ENCODE data around the gene NBPF1.
"Not testable (repeated sequence)": the region's sequence is repeated elsewhere in the genome, so short reads cannot be mapped to it uniquely, and the experiment has no call there.

Gene NBPF1

GRCh38 chr1:16613185-16614147 is at the start of gene NBPF1:
Gene NBPF1, minus strand, starts transcription at chr1:16613564.
- peak; percentile 92 to 100 (median 99) for DNase-seq

GRCh38 chr1:16658234-16658633 is 44.9 kb upstream of the NBPF1 start:
- DNase-seq, result not testable (repeated sequence)

GRCh38 chr1:16656981-16657683 is 43.8 kb upstream of the NBPF1 start:
- DNase-seq, result not testable (repeated sequence)

- DNase-seq, result not testable (repeated sequence)
Measured at GRCh38 chr1:16656574-16656973, 43.2 kb upstream of the NBPF1 start.

- not testable (repeated sequence) for DNase-seq
Measured at GRCh38 chr1:16651560-16651959, 38.2 kb upstream of the NBPF1 start.

- not testable (repeated sequence) for DNase-seq
Measured at GRCh38 chr1:16649960-16650359, 36.6 kb upstream of the NBPF1 start.

GRCh38 chr1:16649390-16649789 is 36.0 kb upstream of the NBPF1 start:
- not testable (repeated sequence) for DNase-seq

- not testable (repeated sequence) for DNase-seq
Measured at GRCh38 chr1:16648756-16649155, 35.4 kb upstream of the NBPF1 start.

GRCh38 chr1:16648250-16648649 is 34.9 kb upstream of the NBPF1 start:
- not testable (repeated sequence) for DNase-seq

- DNase-seq, result not testable (repeated sequence)
Measured at GRCh38 chr1:16647179-16648176, 34.1 kb upstream of the NBPF1 start.

GRCh38 chr1:16646716-16647115 is 33.4 kb upstream of the NBPF1 start:
- DNase-seq, result not testable (repeated sequence)

GRCh38 chr1:16646061-16646664 is 32.8 kb upstream of the NBPF1 start:
- not testable (repeated sequence) for DNase-seq

- peak in 4 of 56 donors; percentile 39 to 75 (median 64) for DNase-seq
Measured at GRCh38 chr1:16645271-16646060, 32.1 kb upstream of the NBPF1 start.

GRCh38 chr1:16644482-16645270 is 31.3 kb upstream of the NBPF1 start:
- peak; percentile 73 to 100 (median 98) for DNase-seq

GRCh38 chr1:16644193-16644481 is 30.8 kb upstream of the NBPF1 start:
- DNase-seq, result no peak

- DNase-seq, result not testable (repeated sequence)
Measured at GRCh38 chr1:16643476-16644192, 30.3 kb upstream of the NBPF1 start.

GRCh38 chr1:16643001-16643411 is 29.6 kb upstream of the NBPF1 start:
- not testable (repeated sequence) for DNase-seq
